PFSK-1 (cell line): ENCODE data around the gene HOXA6.

Experiments used
- FOXP2 ChIP-seq: optimal IDR thresholded peaks from 2 replicates; pipeline ENCODE3; 2011; ENCODE audit warnings: borderline replicate concordance, control low read depth, inconsistent platforms; ENCODE audit not compliant: insufficient read depth; ENCODE audit errors: extremely low read length, extremely low read depth
- POLR2AphosphoS5 ChIP-seq: IDR thresholded peaks from 2 replicates; pipeline ENCODE4 v1.6.1; 2012; ENCODE audit warnings: low read depth, mild to moderate bottlenecking, control low read depth, low read length, moderate library complexity
- REST ChIP-seq, 2 experiments: IDR thresholded peaks; 2 replicates each; pipeline versions ENCODE4 v1.6.1 to v1.8.0; 2011 to 2012; ENCODE audit warnings: low read depth in 2 of 2, low read length in 2 of 2, control low read depth in 1 of 2, inconsistent platforms in 1 of 2, mild to moderate bottlenecking in 1 of 2, moderate library complexity in 1 of 2; ENCODE audit not compliant: insufficient read depth in 1 of 2
- SIN3A ChIP-seq: IDR thresholded peaks from 2 replicates; pipeline ENCODE4 v1.6.1; 2012; ENCODE audit warnings: mild to moderate bottlenecking, low read length, moderate library complexity, borderline replicate concordance; ENCODE audit not compliant: insufficient read depth
- TAF1 ChIP-seq: IDR thresholded peaks from 2 replicates; pipeline ENCODE4 v1.6.1; 2012; ENCODE audit warnings: low read length, control low read depth, borderline replicate concordance; ENCODE audit not compliant: insufficient read depth

- TF ChIP-seq POLR2AphosphoS5 (no peak), FOXP2 (no peak), TAF1 (no peak), REST (IDR thresholded peaks at IDR 0.05; ENCODE audit: insufficient read depth in 1 of 2, low read depth in 2 of 2, low read length in 2 of 2) (no peak), SIN3A (no peak)
These were observed 35.2 kb downstream of the HOXA6 start for GRCh38 chr7:27112361-27112760.
